IMR-90 (cell line): ENCODE measurements around the gene ATG101. TPM values are rescaled to one million over a fixed set of nuclear protein-coding genes. Genes with fewer than 3 reads are reported as not detected.

Experiments
- ATAC-seq: fragments of 200-7000 bp; cut with Tn5 transposase; 2 replicates; pipeline ENCODE4 v1.9.1; 2020; ENCODE audit warnings: low read depth, mild to moderate bottlenecking, moderate library complexity
- BruUV-seq: library from RNA; stranded (reverse); fragments of 400-500 nt; replicated peaks from 2 replicates; lab custom pipeline; 2021; lab: Mats Ljungman, UMichigan
- CTCF ChIA-PET: fragments of 300-600 bp; formaldehyde crosslinking; extraction: SDS; loops from one replicate; lab custom pipeline; 2021; ENCODE audit warnings: antibody characterized with exemption; lab: Yijun Ruan, JAX
- POLR2A ChIA-PET: fragments of 300-600 bp; sonication (Branson Sonifier 250); formaldehyde crosslinking; loops from one replicate; lab custom pipeline; 2022; ENCODE audit warnings: antibody characterized with exemption; ENCODE audit not compliant: unreplicated experiment; lab: Charles Lee
- DNase-seq: peaks from one replicate; pipeline ENCODE4 v3.0.0; 2013
- H2AFZ ChIP-seq: replicated peaks from 2 replicates; pipeline ENCODE3; 2013; ENCODE audit warnings: low read length, mild to moderate bottlenecking; ENCODE audit not compliant: poor library complexity
- H2AK5ac ChIP-seq: 2 replicates; pipeline ENCODE4 v1.6.1; 2013; ENCODE audit warnings: low read depth, low read length, inconsistent platforms
- H2AK9ac ChIP-seq: replicated peaks from 2 replicates; pipeline ENCODE3; 2013; ENCODE audit warnings: mild to moderate bottlenecking, low read depth, low read length, moderate library complexity; ENCODE audit not compliant: poor library complexity
- H2BK120ac ChIP-seq: 2 replicates; pipeline ENCODE4 v1.6.1; 2013; ENCODE audit warnings: low read depth, low read length, inconsistent platforms
- H2BK15ac ChIP-seq: 3 replicates; pipeline ENCODE4 v1.6.1; 2013; ENCODE audit warnings: low read depth, low read length, inconsistent platforms
- H2BK20ac ChIP-seq: 2 replicates; pipeline ENCODE4 v1.6.1; 2013; ENCODE audit warnings: low read depth, mild to moderate bottlenecking, inconsistent platforms, low read length, moderate library complexity
- H2BK5ac ChIP-seq: 2 replicates; pipeline ENCODE4 v1.6.1; 2013; ENCODE audit warnings: mild to moderate bottlenecking, low read depth, low read length, inconsistent platforms; ENCODE audit not compliant: poor library complexity, severe bottlenecking
- H3K14ac ChIP-seq: replicated peaks from 2 replicates; pipeline ENCODE4 v1.6.1; 2013; ENCODE audit warnings: low read depth, low read length, inconsistent platforms
- H3K18ac ChIP-seq: 2 replicates; pipeline ENCODE4 v1.6.1; 2013; ENCODE audit warnings: low read depth, low read length, control low read depth
- H3K23ac ChIP-seq: 2 replicates; pipeline ENCODE4 v1.6.1; 2013; ENCODE audit warnings: low read depth, low read length, inconsistent platforms
- H3K27ac ChIP-seq: 2 replicates; pipeline ENCODE4 v1.5.1; 2013; ENCODE audit warnings: mild to moderate bottlenecking, control low read depth, low read length; ENCODE audit not compliant: insufficient read depth
- H3K27me3 ChIP-seq: 2 replicates; pipeline ENCODE4 v1.6.1; 2013; ENCODE audit warnings: low read length; ENCODE audit not compliant: control insufficient read depth, insufficient read depth
- H3K36me3 ChIP-seq: 2 replicates; pipeline ENCODE4 v1.6.1; 2013; ENCODE audit warnings: low read length, mixed read lengths; ENCODE audit not compliant: control insufficient read depth, insufficient read depth
- H3K4ac ChIP-seq: 2 replicates; pipeline ENCODE4 v1.6.1; 2013; ENCODE audit warnings: low read depth, low read length, inconsistent platforms
- H3K4me1 ChIP-seq: 2 replicates; pipeline ENCODE4 v1.6.1; 2013; ENCODE audit warnings: low read length, mixed read lengths; ENCODE audit not compliant: control insufficient read depth, insufficient read depth
- H3K4me2 ChIP-seq: 2 replicates; pipeline ENCODE4 v1.6.1; 2013; ENCODE audit warnings: low read depth, mild to moderate bottlenecking, control low read depth, low read length, moderate library complexity
- H3K4me3 ChIP-seq: 2 replicates; pipeline ENCODE4 v1.5.1; 2013; ENCODE audit warnings: low read depth, mild to moderate bottlenecking, control low read depth, low read length, moderate library complexity; ENCODE audit not compliant: insufficient read depth
- H3K56ac ChIP-seq: 2 replicates; pipeline ENCODE4 v1.6.1; 2013; ENCODE audit warnings: low read length, inconsistent platforms; ENCODE audit not compliant: insufficient read depth; ENCODE audit errors: extremely low read depth
- H3K79me1 ChIP-seq, 2 experiments: 2 replicates each; pipeline ENCODE4 v1.6.1; 2013; ENCODE audit warnings: low read length in 2 of 2, inconsistent platforms in 1 of 2, low read depth in 1 of 2
- H3K9ac ChIP-seq: 2 replicates; pipeline ENCODE4 v1.6.1; 2013; ENCODE audit warnings: low read depth, low read length, control low read depth
- H3K9me1 ChIP-seq: 2 replicates; pipeline ENCODE4 v1.6.1; 2013; ENCODE audit warnings: low read length, inconsistent platforms; ENCODE audit not compliant: insufficient read depth
- H3K9me3 ChIP-seq: 2 replicates; pipeline ENCODE4 v1.6.1; 2013; ENCODE audit warnings: low read length; ENCODE audit not compliant: control insufficient read depth, insufficient read depth
- H4K20me1 ChIP-seq: 2 replicates; pipeline ENCODE4 v1.6.1; 2013; ENCODE audit warnings: low read length, inconsistent platforms; ENCODE audit not compliant: insufficient read depth
- H4K5ac ChIP-seq: 2 replicates; pipeline ENCODE4 v1.6.1; 2013; ENCODE audit warnings: mild to moderate bottlenecking, low read depth, low read length, control low read depth
- H4K8ac ChIP-seq, 2 experiments: 2 replicates each; pipeline ENCODE4 v1.6.1; 2013; ENCODE audit warnings: low read depth in 2 of 2, low read length in 2 of 2, control low read depth in 1 of 2, inconsistent platforms in 1 of 2
- H4K91ac ChIP-seq: 2 replicates; pipeline ENCODE4 v1.6.1; 2013; ENCODE audit warnings: low read depth, low read length, inconsistent platforms; ENCODE audit not compliant: insufficient read depth
- BHLHE40 ChIP-seq: fragments of 150-350 bp; IDR thresholded peaks from 2 replicates; pipeline ENCODE4 v1.6.1; 2016; ENCODE audit warnings: mild to moderate bottlenecking, low read depth, low read length
- CEBPB ChIP-seq: IDR thresholded peaks from 2 replicates; pipeline ENCODE4 v1.6.1; 2012; ENCODE audit warnings: low read depth, low read length, improper control_type of control experiment
- CHD1 ChIP-seq: IDR thresholded peaks from 2 replicates; pipeline ENCODE4 v1.6.1; 2012; ENCODE audit warnings: low read depth, low read length, improper control_type of control experiment
- MXI1 ChIP-seq: IDR thresholded peaks from 2 replicates; pipeline ENCODE4 v1.6.1; 2012; ENCODE audit warnings: low read depth, mild to moderate bottlenecking, low read length, moderate library complexity, borderline replicate concordance
- NFE2L2 ChIP-seq: fragments of 150-350 bp; IDR thresholded peaks from 2 replicates; pipeline ENCODE4 v1.6.1; 2016; ENCODE audit warnings: low read depth, mild to moderate bottlenecking, low read length
- POLR2A ChIP-seq: IDR thresholded peaks from 2 replicates; pipeline ENCODE4 v1.6.1; 2012; ENCODE audit warnings: mild to moderate bottlenecking, low read depth, low read length
- RCOR1 ChIP-seq: IDR thresholded peaks from 2 replicates; pipeline ENCODE4 v1.6.1; 2012; ENCODE audit warnings: mild to moderate bottlenecking, low read length, improper control_type of control experiment; ENCODE audit not compliant: insufficient replicate concordance
- RFX5 ChIP-seq: IDR thresholded peaks from 2 replicates; pipeline ENCODE4 v1.8.0; 2012; ENCODE audit warnings: low read depth, mild to moderate bottlenecking, low read length, moderate library complexity
- WGBS, 2 experiments: methylation state at CpG; one replicate each; pipeline versions ENCODE4 v1.1.5 to v1.1.7; 2013; ENCODE audit warnings: missing lambda C conversion rate in 2 of 2; ENCODE audit not compliant: insufficient read length in 1 of 2; ENCODE audit errors: extremely low coverage in 2 of 2; 5-methylcytosine and 5-hydroxymethylcytosine counted together
- dilution Hi-C: fragments of 300-500 bp; cut with HindIII; formaldehyde crosslinking; loops from one replicate; pipeline ENCODE4 v1.14.3; 2018; ENCODE audit warnings: low sequenced_read_pairs; ENCODE audit not compliant: unreplicated experiment
- in situ Hi-C: fragments of 300-500 bp; cut with MboI; formaldehyde crosslinking; loops from 3 replicates; pipeline ENCODE4 v1.14.3; 2019; ENCODE audit warnings: low sequenced_read_pairs, inconsistent platforms, mixed read lengths
- intact Hi-C: fragments of 100-400 bp; cut with micrococcal nuclease; formaldehyde crosslinking; loops from 2 replicates; pipeline ENCODE4 v1.10.0; 2022
- polyA plus RNA-seq, 3 experiments: library from polyadenylated mRNA; depleted of rRNA; stranded (reverse); fragments of >200 nt; gene quantifications; 2 replicates each; pipeline ENCODE4 v1.2.3, GENCODE V29; 2012; ENCODE audit warnings: low replicate concordance in 1 of 3
- total RNA-seq: library from RNA; depleted of rRNA; stranded (reverse); fragments of >200 nt; gene quantifications from 2 replicates; pipeline ENCODE4 v1.2.3, GENCODE V29; 2012
- TF ChIP-seq, protein P1 (sequence below): fragments of 150-350 bp; IDR thresholded peaks from 2 replicates; pipeline ENCODE4 v1.6.1; 2017; ENCODE audit warnings: mild to moderate bottlenecking, antibody characterized with exemption, low read length, low read depth
- TF ChIP-seq, protein P2 (sequence below): fragments of 150-350 bp; IDR thresholded peaks from 2 replicates; pipeline ENCODE4 v1.6.1; 2016; ENCODE audit warnings: low read depth, mild to moderate bottlenecking, low read length, moderate library complexity, borderline replicate concordance

ATG101 gene
- total and polyA plus RNA-seq, 2 of the 4 experiments (the other 2 are of a cell fraction) = 93.9 to 167 TPM

GRCh38 chr12:52087961-52088820 lies 18.4 kb downstream of the ATG101 start:
- no peak for TF ChIP-seq BHLHE40
- TF ChIP-seq, protein P1, sequence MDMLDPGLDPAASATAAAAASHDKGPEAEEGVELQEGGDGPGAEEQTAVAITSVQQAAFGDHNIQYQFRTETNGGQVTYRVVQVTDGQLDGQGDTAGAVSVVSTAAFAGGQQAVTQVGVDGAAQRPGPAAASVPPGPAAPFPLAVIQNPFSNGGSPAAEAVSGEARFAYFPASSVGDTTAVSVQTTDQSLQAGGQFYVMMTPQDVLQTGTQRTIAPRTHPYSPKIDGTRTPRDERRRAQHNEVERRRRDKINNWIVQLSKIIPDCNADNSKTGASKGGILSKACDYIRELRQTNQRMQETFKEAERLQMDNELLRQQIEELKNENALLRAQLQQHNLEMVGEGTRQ = no peak
- TF ChIP-seq MXI1 = no peak
- no peak for TF ChIP-seq RCOR1
- no peak for TF ChIP-seq CHD1
- no peak for TF ChIP-seq POLR2A
- TF ChIP-seq, protein P2, sequence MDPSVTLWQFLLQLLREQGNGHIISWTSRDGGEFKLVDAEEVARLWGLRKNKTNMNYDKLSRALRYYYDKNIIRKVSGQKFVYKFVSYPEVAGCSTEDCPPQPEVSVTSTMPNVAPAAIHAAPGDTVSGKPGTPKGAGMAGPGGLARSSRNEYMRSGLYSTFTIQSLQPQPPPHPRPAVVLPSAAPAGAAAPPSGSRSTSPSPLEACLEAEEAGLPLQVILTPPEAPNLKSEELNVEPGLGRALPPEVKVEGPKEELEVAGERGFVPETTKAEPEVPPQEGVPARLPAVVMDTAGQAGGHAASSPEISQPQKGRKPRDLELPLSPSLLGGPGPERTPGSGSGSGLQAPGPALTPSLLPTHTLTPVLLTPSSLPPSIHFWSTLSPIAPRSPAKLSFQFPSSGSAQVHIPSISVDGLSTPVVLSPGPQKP = no peak
- TF ChIP-seq CEBPB = no peak
- no peak for TF ChIP-seq NFE2L2
- no peak for TF ChIP-seq RFX5
- H2AK5ac ChIP-seq = no peak overlapping the region
- peaks cover 2% of the 10 kb centered on the region; the same call in 1 of the 2 replicates for H4K20me1 ChIP-seq
- H3K4me3 ChIP-seq = no peak overlapping the region
- DNase-seq = no peak
- no TSS peak for BruUV-seq
- H4K91ac ChIP-seq = no peak overlapping the region
- H2AK9ac ChIP-seq = no peak overlapping the region
- H3K23ac ChIP-seq = no peak overlapping the region
- no peak overlapping the region for H2AFZ ChIP-seq
- H3K56ac ChIP-seq = no peak overlapping the region
- no peaks in the 10 kb centered on the region for H3K9me1 ChIP-seq
- H3K79me1 ChIP-seq = no peaks in the 10 kb centered on the region; a peak in 1 of 4 replicates
- no peaks in the 10 kb centered on the region for H3K36me3 ChIP-seq
- intact Hi-C loops (no loop called here), dilution Hi-C loops (no loop called here), in situ Hi-C loops (no loop called here)
- no peak overlapping the region for H4K8ac ChIP-seq
- H3K14ac ChIP-seq = no peak overlapping the region
- H3K9me3 ChIP-seq = no peaks in the 10 kb centered on the region
- no peak overlapping the region for H2BK5ac ChIP-seq
- no peak overlapping the region for H2BK20ac ChIP-seq
- H3K9ac ChIP-seq = no peak overlapping the region
- H4K5ac ChIP-seq = no peak overlapping the region
- H3K27ac ChIP-seq = no peak overlapping the region
- CTCF ChIA-PET = interaction anchor here (5.5 kb wide), 1 partner anchor 62 kb away, joined by 36 read pairs; no protein-coding TSS in a partner anchor
- 82% methylated on average over 12 of the region's 20 CpGs; no CpG with 5 or more reads in 1 of the 2 experiments for WGBS, 2 experiments
- no peak overlapping the region for H2BK15ac ChIP-seq
- H2BK120ac ChIP-seq = no peak overlapping the region
- H3K18ac ChIP-seq = no peak overlapping the region
- no peak overlapping the region for H3K4me2 ChIP-seq
- POLR2A ChIA-PET = no interaction called here
- H3K4me1 ChIP-seq = peaks cover 2% of the 10 kb centered on the region; the same call in 1 of the 2 replicates
- peaks cover 20% of the 10 kb centered on the region for H3K27me3 ChIP-seq
- ATAC-seq = no peak
- no peak overlapping the region for H3K4ac ChIP-seq
